ENCODE measurements around the gene HSP90B1. TPM values are rescaled to one million over a fixed set of nuclear protein-coding genes. Genes with fewer than 3 reads are reported as not detected.

The HSP90B1 gene
- total RNA-seq, 1 experiment from 2014 or later = 970 TPM

DNA sequence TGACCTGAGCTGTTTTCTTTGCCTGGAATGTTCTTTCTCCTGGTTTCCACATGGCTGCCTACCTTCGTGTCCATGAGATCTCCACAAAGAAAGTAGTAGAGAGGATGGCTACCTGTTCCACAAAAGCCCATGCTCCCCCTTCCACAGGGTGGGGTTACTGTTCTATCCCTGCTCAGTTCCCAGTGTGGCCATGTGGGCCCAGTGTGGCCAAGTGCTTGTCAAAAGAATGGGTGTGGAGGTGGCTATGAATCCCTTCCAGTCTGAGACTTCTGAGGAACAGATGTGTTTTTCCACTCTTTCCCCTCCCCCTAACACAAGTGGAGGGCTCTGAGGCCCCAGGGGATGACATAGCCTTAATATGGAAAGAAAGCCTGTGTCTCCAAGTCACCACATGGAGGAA, 26.2 kb upstream of the HSP90B1 start:
- no peak for DNase-seq (ENCODE audit: low spot score)
- Histone ChIP-seq H3K9me3 (ENCODE audit: low read depth, low read length, poor library complexity, severe bottlenecking) (no peaks in the 10 kb centered on the region), H3K27ac (ENCODE audit: low read depth, low read length, poor library complexity, severe bottlenecking) (no peak overlapping the region), H3K4me1 (ENCODE audit: insufficient read depth, low read length, poor library complexity, severe bottlenecking) (no peaks in the 10 kb centered on the region), H3K27me3 (replicated peaks; ENCODE audit: insufficient read depth, low read depth, low read length, poor library complexity) (no peaks in the 10 kb centered on the region), H3K4me3 (ENCODE audit: low read depth, low read length, poor library complexity, severe bottlenecking) (no peak overlapping the region), H3K36me3 (ENCODE audit: insufficient read depth, low read length, poor library complexity, severe bottlenecking) (no peaks in the 10 kb centered on the region)
- intact Hi-C loops (cut with micrococcal nuclease; ENCODE audit: unreplicated experiment) = no loop called here
- POLR2A ChIA-PET (ENCODE audit: low non-redundant PET) = no interaction called here
- BruUV-seq (replicated peaks) = no TSS peak
- TF ChIP-seq, protein P1, sequence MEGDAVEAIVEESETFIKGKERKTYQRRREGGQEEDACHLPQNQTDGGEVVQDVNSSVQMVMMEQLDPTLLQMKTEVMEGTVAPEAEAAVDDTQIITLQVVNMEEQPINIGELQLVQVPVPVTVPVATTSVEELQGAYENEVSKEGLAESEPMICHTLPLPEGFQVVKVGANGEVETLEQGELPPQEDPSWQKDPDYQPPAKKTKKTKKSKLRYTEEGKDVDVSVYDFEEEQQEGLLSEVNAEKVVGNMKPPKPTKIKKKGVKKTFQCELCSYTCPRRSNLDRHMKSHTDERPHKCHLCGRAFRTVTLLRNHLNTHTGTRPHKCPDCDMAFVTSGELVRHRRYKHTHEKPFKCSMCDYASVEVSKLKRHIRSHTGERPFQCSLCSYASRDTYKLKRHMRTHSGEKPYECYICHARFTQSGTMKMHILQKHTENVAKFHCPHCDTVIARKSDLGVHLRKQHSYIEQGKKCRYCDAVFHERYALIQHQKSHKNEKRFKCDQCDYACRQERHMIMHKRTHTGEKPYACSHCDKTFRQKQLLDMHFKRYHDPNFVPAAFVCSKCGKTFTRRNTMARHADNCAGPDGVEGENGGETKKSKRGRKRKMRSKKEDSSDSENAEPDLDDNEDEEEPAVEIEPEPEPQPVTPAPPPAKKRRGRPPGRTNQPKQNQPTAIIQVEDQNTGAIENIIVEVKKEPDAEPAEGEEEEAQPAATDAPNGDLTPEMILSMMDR (conservative IDR thresholded peaks at IDR 0.05; ENCODE audit: low read depth, low read length) = no peak
- no peak for TF ChIP-seq EZH2 (IDR thresholded peaks at IDR 0.05; ENCODE audit: borderline replicate concordance, low read depth, low read length, poor library complexity, severe bottlenecking)
- CTCF ChIA-PET = no interaction called here

DNA sequence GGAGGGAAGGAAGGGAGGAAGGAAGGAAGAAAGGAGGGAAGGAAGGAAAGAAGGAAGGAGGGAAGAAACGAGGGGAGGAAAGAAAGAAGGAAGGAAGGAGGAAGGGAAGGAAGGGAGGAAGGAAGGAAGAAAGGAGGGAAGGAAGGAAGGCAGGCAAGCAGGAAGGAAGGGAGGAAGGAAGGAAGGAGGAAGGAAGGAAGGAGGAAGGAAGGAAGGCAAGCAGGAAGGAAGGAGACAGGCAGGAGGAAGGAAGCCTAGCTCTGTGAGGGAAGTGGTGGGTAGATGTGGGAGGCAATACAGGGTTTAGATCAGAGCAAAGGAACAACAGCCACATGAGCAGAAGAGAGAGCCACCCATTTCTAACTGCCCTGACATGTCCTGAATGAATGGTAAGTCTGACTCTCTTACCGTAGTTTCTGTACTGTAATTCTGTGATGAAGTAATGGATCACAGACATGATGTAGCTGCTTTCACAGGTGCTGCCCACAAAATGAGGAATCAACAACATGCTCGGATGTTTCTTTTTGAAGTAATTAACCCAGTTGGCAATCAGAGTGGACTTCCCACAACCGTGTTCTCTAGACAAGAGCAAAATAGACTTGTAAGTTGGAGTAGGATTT, 24.4 kb upstream of the HSP90B1 start:
- no TSS peak for BruUV-seq (replicated peaks)
- Histone ChIP-seq H3K9me3 (ENCODE audit: low read depth, low read length, poor library complexity, severe bottlenecking) (no peaks in the 10 kb centered on the region), H3K36me3 (ENCODE audit: insufficient read depth, low read length, poor library complexity, severe bottlenecking) (no peaks in the 10 kb centered on the region), H3K27me3 (replicated peaks; ENCODE audit: insufficient read depth, low read depth, low read length, poor library complexity) (no peaks in the 10 kb centered on the region), H3K4me1 (ENCODE audit: insufficient read depth, low read length, poor library complexity, severe bottlenecking) (no peaks in the 10 kb centered on the region), H3K27ac (ENCODE audit: low read depth, low read length, poor library complexity, severe bottlenecking) (no peak overlapping the region), H3K4me3 (ENCODE audit: low read depth, low read length, poor library complexity, severe bottlenecking) (no peak overlapping the region)
- ChIA-PET CTCF (no interaction called here), POLR2A (ENCODE audit: low non-redundant PET) (no interaction called here)
- DNase-seq (ENCODE audit: low spot score) = no peak
- no peak for TF ChIP-seq EZH2 (IDR thresholded peaks at IDR 0.05; ENCODE audit: borderline replicate concordance, low read depth, low read length, poor library complexity, severe bottlenecking)
- TF ChIP-seq, protein P1 (conservative IDR thresholded peaks at IDR 0.05; ENCODE audit: low read depth, low read length) = no peak
- intact Hi-C loops (cut with micrococcal nuclease; ENCODE audit: unreplicated experiment) = no loop called here

DNA sequence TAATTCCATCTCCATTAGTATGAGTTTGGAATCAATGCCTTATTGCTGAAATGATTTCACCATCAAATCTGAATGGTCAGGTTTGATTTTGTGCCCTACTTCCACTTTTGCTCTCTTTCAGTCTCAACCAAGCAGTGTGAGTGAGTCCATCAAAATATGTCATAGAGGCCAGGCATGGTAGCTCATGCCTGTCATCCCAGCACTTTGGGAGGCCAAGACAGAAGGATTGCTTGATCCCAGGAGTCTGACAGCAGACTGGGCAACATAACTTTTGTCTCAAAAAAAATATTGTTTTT, 22.0 kb upstream of the HSP90B1 start:
- Histone ChIP-seq H3K4me1 (ENCODE audit: insufficient read depth, low read length, poor library complexity, severe bottlenecking) (no peaks in the 10 kb centered on the region), H3K9me3 (ENCODE audit: low read depth, low read length, poor library complexity, severe bottlenecking) (no peaks in the 10 kb centered on the region), H3K27ac (ENCODE audit: low read depth, low read length, poor library complexity, severe bottlenecking) (no peak overlapping the region), H3K4me3 (ENCODE audit: low read depth, low read length, poor library complexity, severe bottlenecking) (no peak overlapping the region), H3K36me3 (ENCODE audit: insufficient read depth, low read length, poor library complexity, severe bottlenecking) (no peaks in the 10 kb centered on the region), H3K27me3 (replicated peaks; ENCODE audit: insufficient read depth, low read depth, low read length, poor library complexity) (no peaks in the 10 kb centered on the region)
- CTCF ChIA-PET = no interaction called here
- no peak for DNase-seq (ENCODE audit: low spot score)
- TF ChIP-seq, protein P1 (conservative IDR thresholded peaks at IDR 0.05; ENCODE audit: low read depth, low read length) = no peak
- no peak for TF ChIP-seq EZH2 (IDR thresholded peaks at IDR 0.05; ENCODE audit: borderline replicate concordance, low read depth, low read length, poor library complexity, severe bottlenecking)
- BruUV-seq (replicated peaks) = no TSS peak
- intact Hi-C loops (cut with micrococcal nuclease; ENCODE audit: unreplicated experiment) = no loop called here
- POLR2A ChIA-PET (ENCODE audit: low non-redundant PET) = no interaction called here

Measured in A673 (cell line).